VCaP (cell line): ENCODE measurements around the gene MRPL48.
"Not testable (repeated sequence)": the region's sequence is repeated elsewhere in the genome, so short reads cannot be mapped to it uniquely, and the experiment has no call there.

Experiments
- H3K27ac ChIP-seq: fragments of 450-650 bp; 2 replicates; pipeline ENCODE4 v1.5.1; 2017
- CTCF ChIP-seq: fragments of 450-650 bp; conservative IDR thresholded peaks from 2 replicates; pipeline ENCODE4 v1.5.1; 2017; ENCODE audit warnings: mild to moderate bottlenecking, moderate library complexity

The MRPL48 gene

GRCh38 chr11:73787643-73788558 is at the start of gene MRPL48:
TSS of gene MRPL48 (plus strand) at chr11:73787874. CDS start at chr11:73787972, 98 bp downstream.
- TF ChIP-seq CTCF, result no peak
- H3K27ac ChIP-seq, result peak within 1 kb of the TSS; percentile 99

- TF ChIP-seq CTCF, result no peak
- H3K27ac ChIP-seq, result no peak overlapping the region
These were observed 44.6 kb upstream of the MRPL48 start for GRCh38 chr11:73743045-73743444.

GRCh38 chr11:73746701-73747100 is 41.0 kb upstream of the MRPL48 start:
- no peak for TF ChIP-seq CTCF

GRCh38 chr11:73747762-73748161 is 39.9 kb upstream of the MRPL48 start:
- TF ChIP-seq CTCF, result no peak
- H3K27ac ChIP-seq, result no peak overlapping the region

More at GRCh38 chr11:73746701-73747100, 41.0 kb upstream of the MRPL48 start:
- no peak overlapping the region for H3K27ac ChIP-seq

GRCh38 chr11:73748300-73748699 is 39.4 kb upstream of the MRPL48 start:
- H3K27ac ChIP-seq, result no peak overlapping the region
- no peak for TF ChIP-seq CTCF

- H3K27ac ChIP-seq, result no peak overlapping the region
- no peak for TF ChIP-seq CTCF
These were observed 38.6 kb upstream of the MRPL48 start for GRCh38 chr11:73749118-73749517.

GRCh38 chr11:73750228-73750627 is 37.4 kb upstream of the MRPL48 start:
- TF ChIP-seq CTCF, result no peak
- H3K27ac ChIP-seq, result no peak overlapping the region

- not testable (repeated sequence) for H3K27ac ChIP-seq
These were observed 36.8 kb upstream of the MRPL48 start for GRCh38 chr11:73750862-73751261.
